Gastrocnemius medialis (tissue), 4 donors: ENCODE data around the gene ELMO1.

ENCODE experiments used
- CTCF ChIP-seq, 5 experiments: fragments of 450-650 bp in 3 of 5; fragments of 200-600 bp in 2 of 5; sonication (generic) in 2 of 5; IDR thresholded peaks in 4 of 5; conservative IDR thresholded peaks in 1 of 5; 1 replicate in 4 of 5; 2 replicates in 1 of 5; pipeline ENCODE4 v1.5.1; 2016 to 2019; ENCODE audit warnings: antibody characterized with exemption in 5 of 5, mild to moderate bottlenecking in 3 of 5, moderate library complexity in 3 of 5
- POLR2A ChIP-seq, 2 donors: fragments of 450-650 bp; IDR thresholded peaks; one replicate each; pipeline ENCODE4 v1.6.1; 2017; ENCODE audit warnings: antibody characterized with exemption in 2 of 2, mild to moderate bottlenecking in 2 of 2, moderate library complexity in 2 of 2

- TF ChIP-seq CTCF (IDR thresholded peaks at IDR 0.05 in 4 of 5, conservative IDR thresholded peaks at IDR 0.05 in 1 of 5) = no peak
- no peak for TF ChIP-seq POLR2A (IDR thresholded peaks at IDR 0.05)
These were observed 415.5 kb downstream of the ELMO1 start for GRCh38 chr7:37033141-37033540.
